ENCODE data around the gene SLC41A3.

DNA sequence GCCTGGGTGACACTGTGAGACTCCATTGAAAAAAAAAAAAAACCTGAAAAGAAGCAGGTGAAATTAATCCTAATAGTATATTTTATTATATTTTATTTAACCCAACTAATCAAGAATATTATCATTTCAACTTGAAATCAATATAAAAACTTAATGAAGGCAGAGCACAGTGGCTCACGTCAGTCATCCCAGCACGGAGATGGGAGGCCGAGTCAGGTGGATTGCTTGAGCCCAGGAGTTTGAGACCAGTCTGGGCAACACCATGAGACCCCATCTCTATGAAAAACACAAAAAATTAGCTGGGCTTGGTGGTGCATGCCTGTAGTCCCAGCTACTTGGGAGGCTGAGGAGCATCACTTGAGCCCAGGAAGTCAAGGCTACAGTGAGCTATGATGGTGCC lies 33.3 kb upstream of the SLC41A3 start:
- TF ChIP-seq POLR2A (IDR thresholded peaks at IDR 0.05; ENCODE audit: low read length) (no peak), GATA1 (IDR thresholded peaks at IDR 0.05; ENCODE audit: low read depth, low read length) (no peak)

Measured in erythroblast (primary cell).